Left forelimb (tissue), 1 donor: ENCODE results near the gene HAUS7.

Experiments used
- DNase-seq: peaks from one replicate; pipeline ENCODE4 v3.0.0-alpha.2; 2018; ENCODE audit warnings: low spot score

HAUS7 gene

GRCh38 chrX:153438532-153438931 is 31.8 kb downstream of the HAUS7 start:
- DNase-seq = no peak

- DNase-seq = no peak
These were observed 34.5 kb downstream of the HAUS7 start for GRCh38 chrX:153435845-153436244.

- DNase-seq = no peak
These were observed 35.6 kb downstream of the HAUS7 start for GRCh38 chrX:153434801-153435200.

GRCh38 chrX:153433781-153434285 is 36.5 kb downstream of the HAUS7 start:
- DNase-seq = no peak

- DNase-seq = no peak
These were observed 37.2 kb downstream of the HAUS7 start for GRCh38 chrX:153433161-153433680.

GRCh38 chrX:153430796-153431195 is 39.6 kb downstream of the HAUS7 start:
- DNase-seq = no peak

- no peak for DNase-seq
These were observed 44.2 kb downstream of the HAUS7 start for GRCh38 chrX:153426204-153426603.

GRCh38 chrX:153423652-153424051 is 46.7 kb downstream of the HAUS7 start:
- DNase-seq = no peak

GRCh38 chrX:153421856-153422255 is 48.5 kb downstream of the HAUS7 start:
- no peak for DNase-seq

- peak; percentile 6 for DNase-seq
These were observed 49.4 kb downstream of the HAUS7 start for GRCh38 chrX:153420851-153421599.

- no peak for DNase-seq
These were observed 52.7 kb downstream of the HAUS7 start for GRCh38 chrX:153417637-153418036.

- no peak for DNase-seq
These were observed 53.5 kb downstream of the HAUS7 start for GRCh38 chrX:153416781-153417450.

- no peak for DNase-seq
These were observed 55.4 kb downstream of the HAUS7 start for GRCh38 chrX:153414856-153415510.

GRCh38 chrX:153413731-153414130 is 56.6 kb downstream of the HAUS7 start:
- DNase-seq = no peak

- DNase-seq = no peak
These were observed 57.3 kb downstream of the HAUS7 start for GRCh38 chrX:153412746-153413720.

- no peak for DNase-seq
These were observed 58.3 kb downstream of the HAUS7 start for GRCh38 chrX:153411988-153412574.

- DNase-seq = no peak
These were observed 59.0 kb downstream of the HAUS7 start, which contains the start of gene ZFP92 for GRCh38 chrX:153411255-153411987. TSS of gene ZFP92 (plus strand) at chrX:153411472. CDS start at chrX:153418323, 6,851 bp downstream.

GRCh38 chrX:153410888-153411254 is 59.5 kb downstream of the HAUS7 start:
- DNase-seq = no peak

- DNase-seq = no peak
These were observed 60.0 kb downstream of the HAUS7 start for GRCh38 chrX:153410373-153410772.

- no peak for DNase-seq
These were observed 60.8 kb downstream of the HAUS7 start for GRCh38 chrX:153409414-153410101.
